NCI-H1048 (cell line): ENCODE data around the gene NLGN2.

ENCODE experiments used
- DNase-seq: peaks from one replicate; lab custom pipeline; 2025; lab: John Stamatoyannopoulos, UW

Gene NLGN2

GRCh38 chr17:7392696-7393612 lies 14.7 kb upstream of the NLGN2 start:
- no peak for DNase-seq

GRCh38 chr17:7393613-7394451 lies 13.8 kb upstream of the NLGN2 start:
- DNase-seq = no peak

GRCh38 chr17:7394452-7395191 lies 13.0 kb upstream of the NLGN2 start, which contains the start of gene PLSCR3:
TSS of gene PLSCR3 (minus strand) at chr17:7394525. CDS start at chr17:7394110, 415 bp downstream.
- no peak for DNase-seq

GRCh38 chr17:7396147-7396546 lies 11.5 kb upstream of the NLGN2 start:
- DNase-seq = no peak

- no peak for DNase-seq
These were observed 9.0 kb upstream of the NLGN2 start for GRCh38 chr17:7398612-7399011.

GRCh38 chr17:7403043-7403726 lies 4.5 kb upstream of the NLGN2 start:
- no peak for DNase-seq

GRCh38 chr17:7403727-7403976 lies 4.0 kb upstream of the NLGN2 start:
- DNase-seq = no peak

- DNase-seq = peak; percentile 96
These were observed 3.5 kb upstream of the NLGN2 start, which contains the start of gene TMEM256 for GRCh38 chr17:7403977-7404736. TSS of gene TMEM256 (minus strand) at chr17:7404097. CDS start at chr17:7404084, 13 bp downstream.

GRCh38 chr17:7404737-7405349 lies 2.8 kb upstream of the NLGN2 start:
- DNase-seq = peak; percentile 57

- no peak for DNase-seq
These were observed 2.1 kb upstream of the NLGN2 start for GRCh38 chr17:7405350-7406234.

- no peak for DNase-seq
These were observed 1.3 kb upstream of the NLGN2 start for GRCh38 chr17:7406235-7406825.

- DNase-seq = no peak
These were observed 563 bp upstream of the NLGN2 start for GRCh38 chr17:7407082-7407481.

- no peak for DNase-seq
These were observed 645 bp downstream of the NLGN2 start for GRCh38 chr17:7408252-7408727.

GRCh38 chr17:7408863-7409262 lies 1.2 kb downstream of the NLGN2 start:
- no peak for DNase-seq

- DNase-seq = no peak
These were observed 2.1 kb downstream of the NLGN2 start for GRCh38 chr17:7409716-7410115.

GRCh38 chr17:7410634-7411426 lies 3.2 kb downstream of the NLGN2 start:
- no peak for DNase-seq

GRCh38 chr17:7411427-7411750 lies 3.7 kb downstream of the NLGN2 start:
- DNase-seq = no peak

GRCh38 chr17:7413346-7413985 lies 5.8 kb downstream of the NLGN2 start:
- DNase-seq = no peak
